LHCN-M2 (cell line): ENCODE data around the gene SEC14L2. TPM values are rescaled to one million over a fixed set of nuclear protein-coding genes. Genes with fewer than 3 reads are reported as not detected.

ENCODE experiments used
- DNase-seq: peaks from one replicate; pipeline ENCODE4 v3.0.0-alpha.2; 2012; ENCODE audit warnings: low read depth
- polyA plus RNA-seq: library from polyadenylated mRNA; unstranded; fragments of >200 nt; gene quantifications from one replicate; pipeline ENCODE4 v1.2.1, GENCODE V29; 2012; ENCODE audit warnings: missing spikeins
- total RNA-seq: library from RNA; depleted of rRNA; stranded (reverse); fragments of >200 nt; gene quantifications from 2 replicates; pipeline ENCODE4 v1.2.3, GENCODE V29; 2014; rRNA removed

The SEC14L2 gene
- total RNA-seq = 34.8 and 40.8 TPM in 2 replicates
- 26.8 TPM for polyA plus RNA-seq

GRCh38 chr22:30396871-30397655, at the start of gene SEC14L2:
SEC14L2 (plus strand) TSS chr22:30397018; CDS start chr22:30397117, 99 bp downstream.
- peak; percentile 56 for DNase-seq

GRCh38 chr22:30347255-30347892, 49.4 kb upstream of the SEC14L2 start:
- DNase-seq = no peak

- no peak for DNase-seq
Measured at GRCh38 chr22:30348404-30348803, 48.4 kb upstream of the SEC14L2 start.

GRCh38 chr22:30348809-30349208, 48.0 kb upstream of the SEC14L2 start:
- no peak for DNase-seq

GRCh38 chr22:30351226-30351625, 45.6 kb upstream of the SEC14L2 start:
- DNase-seq = no peak

GRCh38 chr22:30354644-30355043, 42.2 kb upstream of the SEC14L2 start:
- DNase-seq = no peak

GRCh38 chr22:30356449-30357235, 40.2 kb upstream of the SEC14L2 start, which contains the start of the genes CCDC157 and SF3A1:
CCDC157 (plus strand) TSS chr22:30357007; CDS start chr22:30366001, 8,994 bp downstream.
SF3A1 (minus strand) TSS chr22:30356894; CDS start chr22:30356792, 102 bp downstream.
- DNase-seq = peak; percentile 89

- DNase-seq = no peak
Measured at GRCh38 chr22:30357236-30357570, 39.6 kb upstream of the SEC14L2 start.

- no peak for DNase-seq
Measured at GRCh38 chr22:30357650-30358215, 39.1 kb upstream of the SEC14L2 start.

GRCh38 chr22:30358541-30358940, 38.3 kb upstream of the SEC14L2 start:
- no peak for DNase-seq

GRCh38 chr22:30361916-30362650, 34.7 kb upstream of the SEC14L2 start:
- DNase-seq = no peak

- no peak for DNase-seq
Measured at GRCh38 chr22:30362651-30363281, 34.1 kb upstream of the SEC14L2 start.

- no peak for DNase-seq
Measured at GRCh38 chr22:30365891-30366290, 30.9 kb upstream of the SEC14L2 start.

- DNase-seq = no peak
Measured at GRCh38 chr22:30368420-30368819, 28.4 kb upstream of the SEC14L2 start.

- no peak for DNase-seq
Measured at GRCh38 chr22:30370641-30371230, 26.1 kb upstream of the SEC14L2 start.

- no peak for DNase-seq
Measured at GRCh38 chr22:30371321-30371720, 25.5 kb upstream of the SEC14L2 start.

GRCh38 chr22:30371981-30372380, 24.8 kb upstream of the SEC14L2 start:
- no peak for DNase-seq

GRCh38 chr22:30372915-30373314, 23.9 kb upstream of the SEC14L2 start:
- DNase-seq = no peak

GRCh38 chr22:30373331-30374325, 23.2 kb upstream of the SEC14L2 start:
- DNase-seq = no peak
